DND-41 (cell line): ENCODE results near the gene FBXL19.
"Not testable (repeated sequence)": the region's sequence is repeated elsewhere in the genome, so short reads cannot be mapped to it uniquely, and the experiment has no call there.

Experiments used
- ATAC-seq: fragments of 200-7000 bp; cut with Tn5 transposase; 3 replicates; pipeline ENCODE4 v1.9.1; 2021; ENCODE audit warnings: low read depth; ENCODE audit not compliant: insufficient read depth
- DNase-seq: peaks from one replicate; pipeline ENCODE4 v3.0.0-alpha.2; 2020
- H2AFZ ChIP-seq: 2 replicates; pipeline ENCODE4 v1.6.0; 2012; ENCODE audit warnings: low read depth, low read length
- H3K27ac ChIP-seq: 2 replicates; pipeline ENCODE4 v1.5.1; 2012; ENCODE audit warnings: low read length, inconsistent platforms
- H3K27me3 ChIP-seq: fragments of 200-600 bp; sonication (generic); 2 replicates; pipeline ENCODE4 v1.6.0; 2012; ENCODE audit warnings: low read length, mild to moderate bottlenecking, inconsistent platforms; ENCODE audit not compliant: insufficient read depth, poor library complexity
- H3K36me3 ChIP-seq: 2 replicates; pipeline ENCODE4 v1.5.1; 2012; ENCODE audit warnings: low read length, inconsistent platforms; ENCODE audit not compliant: insufficient read depth
- H3K4me1 ChIP-seq: 2 replicates; pipeline ENCODE4 v1.5.1; 2012; ENCODE audit warnings: mild to moderate bottlenecking, low read length; ENCODE audit not compliant: insufficient read depth
- H3K4me2 ChIP-seq: 2 replicates; pipeline ENCODE4 v1.6.0; 2012; ENCODE audit warnings: mild to moderate bottlenecking, moderate library complexity, low read length, inconsistent platforms; ENCODE audit not compliant: insufficient read depth
- H3K4me3 ChIP-seq, 2 experiments: fragments of 200-600 bp in 1 of 2; shearing (Covaris generic) in 1 of 2; 2 replicates each; pipeline ENCODE4 v1.5.1; 2012 to 2016; ENCODE audit warnings: inconsistent platforms in 2 of 2, low read length in 2 of 2, mild to moderate bottlenecking in 2 of 2, low read depth in 1 of 2, moderate library complexity in 1 of 2
- H3K79me2 ChIP-seq: 2 replicates; pipeline ENCODE4 v1.6.0; 2012; ENCODE audit warnings: low read length, inconsistent platforms; ENCODE audit not compliant: insufficient read depth
- H3K9ac ChIP-seq: 2 replicates; pipeline ENCODE4 v1.6.0; 2012; ENCODE audit warnings: low read depth, mild to moderate bottlenecking, inconsistent platforms, low read length, moderate library complexity
- H3K9me3 ChIP-seq: 2 replicates; pipeline ENCODE4 v1.5.1; 2012; ENCODE audit warnings: low read length, moderate library complexity, mild to moderate bottlenecking, inconsistent platforms; ENCODE audit not compliant: insufficient read depth, severe bottlenecking
- H4K20me1 ChIP-seq: 2 replicates; pipeline ENCODE4 v1.6.0; 2012; ENCODE audit warnings: low read length; ENCODE audit not compliant: insufficient read depth
- EZH2 ChIP-seq: IDR thresholded peaks from 3 replicates; pipeline ENCODE4 v1.6.1; 2012; ENCODE audit warnings: borderline replicate concordance, low read depth, mild to moderate bottlenecking, moderate library complexity, low read length, inconsistent platforms; ENCODE audit not compliant: severe bottlenecking
- TF ChIP-seq, protein P1 (sequence below): IDR thresholded peaks from 2 replicates; pipeline ENCODE4 v1.5.1; 2012; ENCODE audit warnings: borderline replicate concordance, low read length, moderate library complexity, mild to moderate bottlenecking; ENCODE audit not compliant: poor library complexity, severe bottlenecking; ENCODE audit errors: extremely low read depth

FBXL19 gene

DNA sequence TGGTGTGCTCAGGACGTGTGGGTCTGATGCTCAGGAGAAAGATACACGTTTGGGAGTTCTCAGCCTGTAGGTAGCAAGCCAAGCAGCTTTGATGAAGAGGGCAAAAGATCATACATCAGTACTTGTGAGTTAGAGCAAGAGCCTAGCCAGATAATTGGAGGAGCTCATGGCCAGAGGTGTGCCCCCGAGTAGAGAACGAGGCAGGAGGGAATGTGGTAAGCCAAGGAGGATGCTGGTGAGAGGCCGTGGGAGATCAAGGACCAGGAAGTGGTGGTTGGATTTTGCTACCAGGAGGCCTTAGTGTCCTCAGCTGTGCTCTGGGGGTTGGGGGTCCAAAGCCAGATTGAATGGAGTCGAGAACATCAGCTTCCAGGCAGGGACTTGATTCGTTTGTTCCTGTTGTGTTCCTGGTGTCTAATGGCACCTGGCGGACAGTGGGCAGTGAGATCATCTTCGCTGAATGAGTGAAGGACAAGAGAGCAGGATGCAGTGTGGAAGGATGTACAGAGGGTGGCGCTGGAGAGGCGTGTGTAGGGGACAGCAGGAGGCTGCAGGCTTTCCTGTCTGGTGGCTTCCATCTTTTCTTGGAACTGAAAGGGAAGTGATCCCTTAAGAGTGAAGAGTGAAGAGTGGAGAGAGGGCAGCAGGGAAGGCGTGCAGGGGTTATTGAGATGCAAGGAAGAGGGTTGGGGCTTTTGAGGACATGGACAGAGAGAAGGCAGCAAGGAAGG is 11.6 kb downstream of the FBXL19 start:
- Histone ChIP-seq H3K27ac (peak overlapping the region; percentile 11; the same call in 1 of the 2 replicates), H3K27me3 (no peaks in the 10 kb centered on the region), H3K9me3 (no peaks in the 10 kb centered on the region), H2AFZ (no peak overlapping the region), H3K36me3 (peaks cover 69% of the 10 kb centered on the region), H4K20me1 (peaks cover 23% of the 10 kb centered on the region), H3K4me2 (no peak overlapping the region), H3K9ac (no peak overlapping the region), H3K4me3 (no peak overlapping the region), H3K4me1 (peaks cover 16% of the 10 kb centered on the region), H3K79me2 (peaks cover 10% of the 10 kb centered on the region; the same call in 1 of the 2 replicates)
- DNase-seq (peak; percentile 52), ATAC-seq (peak; percentile 43; the same call in 2 of the 3 replicates)
- TF ChIP-seq, protein P1, sequence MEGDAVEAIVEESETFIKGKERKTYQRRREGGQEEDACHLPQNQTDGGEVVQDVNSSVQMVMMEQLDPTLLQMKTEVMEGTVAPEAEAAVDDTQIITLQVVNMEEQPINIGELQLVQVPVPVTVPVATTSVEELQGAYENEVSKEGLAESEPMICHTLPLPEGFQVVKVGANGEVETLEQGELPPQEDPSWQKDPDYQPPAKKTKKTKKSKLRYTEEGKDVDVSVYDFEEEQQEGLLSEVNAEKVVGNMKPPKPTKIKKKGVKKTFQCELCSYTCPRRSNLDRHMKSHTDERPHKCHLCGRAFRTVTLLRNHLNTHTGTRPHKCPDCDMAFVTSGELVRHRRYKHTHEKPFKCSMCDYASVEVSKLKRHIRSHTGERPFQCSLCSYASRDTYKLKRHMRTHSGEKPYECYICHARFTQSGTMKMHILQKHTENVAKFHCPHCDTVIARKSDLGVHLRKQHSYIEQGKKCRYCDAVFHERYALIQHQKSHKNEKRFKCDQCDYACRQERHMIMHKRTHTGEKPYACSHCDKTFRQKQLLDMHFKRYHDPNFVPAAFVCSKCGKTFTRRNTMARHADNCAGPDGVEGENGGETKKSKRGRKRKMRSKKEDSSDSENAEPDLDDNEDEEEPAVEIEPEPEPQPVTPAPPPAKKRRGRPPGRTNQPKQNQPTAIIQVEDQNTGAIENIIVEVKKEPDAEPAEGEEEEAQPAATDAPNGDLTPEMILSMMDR, result peak; percentile 68
- TF ChIP-seq EZH2, result no peak

DNA sequence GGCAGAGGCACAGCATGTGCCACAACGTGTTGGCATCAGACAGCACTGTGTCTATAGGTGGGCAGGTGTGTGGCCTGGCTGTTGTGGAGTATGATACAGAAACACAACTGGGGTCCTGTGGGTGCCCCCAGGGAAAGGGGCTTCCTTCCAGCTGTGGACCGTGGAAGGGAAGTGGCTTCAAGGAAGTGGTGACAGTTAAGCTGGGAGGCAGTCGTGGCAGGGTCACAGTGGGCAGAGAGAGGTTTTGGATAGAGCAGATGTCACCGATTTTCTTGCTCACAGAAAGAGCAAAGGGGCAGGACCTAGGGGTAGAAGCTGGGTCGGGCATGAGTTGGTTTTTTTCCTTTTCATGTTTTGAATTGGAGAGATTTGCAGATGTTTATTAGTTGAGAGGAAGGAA is 14.3 kb downstream of the FBXL19 start:
- Histone ChIP-seq H3K9ac (peak overlapping the region; percentile 12; the same call in 1 of the 2 replicates), H2AFZ (no peak overlapping the region), H3K4me3 (no peak overlapping the region), H3K27ac (peak overlapping the region; percentile 71), H4K20me1 (peaks cover 34% of the 10 kb centered on the region), H3K4me2 (no peak overlapping the region), H3K27me3 (no peaks in the 10 kb centered on the region), H3K36me3 (peaks cover 69% of the 10 kb centered on the region), H3K4me1 (peaks cover 16% of the 10 kb centered on the region), H3K9me3 (no peaks in the 10 kb centered on the region), H3K79me2 (peaks cover 13% of the 10 kb centered on the region; the same call in 1 of the 2 replicates)
- ATAC-seq, result peak; percentile 75
- DNase-seq, result peak; percentile 74
- TF ChIP-seq EZH2, result no peak
- TF ChIP-seq, protein P1, result no peak

DNA sequence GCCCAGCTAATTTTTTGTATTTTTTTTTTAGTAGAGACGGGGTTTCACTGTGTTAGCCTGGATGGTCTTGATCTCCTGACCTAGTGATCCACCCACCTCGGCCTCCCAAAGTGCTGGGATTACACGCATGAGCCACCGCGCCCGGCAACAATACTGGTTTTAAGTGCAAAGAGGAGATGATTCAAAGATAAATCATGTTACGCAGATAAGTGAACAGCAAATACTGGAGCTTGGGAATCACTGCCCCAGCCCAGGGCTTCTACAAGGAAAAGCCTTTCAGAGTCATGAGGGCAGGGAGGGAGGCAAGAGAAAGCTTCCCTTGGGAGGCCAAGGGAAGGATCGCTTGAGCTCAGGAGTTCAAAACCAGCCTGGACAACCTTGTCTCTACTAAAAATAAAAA is 16.2 kb downstream of the FBXL19 start:
- not testable (repeated sequence) for H2AFZ ChIP-seq

DNA sequence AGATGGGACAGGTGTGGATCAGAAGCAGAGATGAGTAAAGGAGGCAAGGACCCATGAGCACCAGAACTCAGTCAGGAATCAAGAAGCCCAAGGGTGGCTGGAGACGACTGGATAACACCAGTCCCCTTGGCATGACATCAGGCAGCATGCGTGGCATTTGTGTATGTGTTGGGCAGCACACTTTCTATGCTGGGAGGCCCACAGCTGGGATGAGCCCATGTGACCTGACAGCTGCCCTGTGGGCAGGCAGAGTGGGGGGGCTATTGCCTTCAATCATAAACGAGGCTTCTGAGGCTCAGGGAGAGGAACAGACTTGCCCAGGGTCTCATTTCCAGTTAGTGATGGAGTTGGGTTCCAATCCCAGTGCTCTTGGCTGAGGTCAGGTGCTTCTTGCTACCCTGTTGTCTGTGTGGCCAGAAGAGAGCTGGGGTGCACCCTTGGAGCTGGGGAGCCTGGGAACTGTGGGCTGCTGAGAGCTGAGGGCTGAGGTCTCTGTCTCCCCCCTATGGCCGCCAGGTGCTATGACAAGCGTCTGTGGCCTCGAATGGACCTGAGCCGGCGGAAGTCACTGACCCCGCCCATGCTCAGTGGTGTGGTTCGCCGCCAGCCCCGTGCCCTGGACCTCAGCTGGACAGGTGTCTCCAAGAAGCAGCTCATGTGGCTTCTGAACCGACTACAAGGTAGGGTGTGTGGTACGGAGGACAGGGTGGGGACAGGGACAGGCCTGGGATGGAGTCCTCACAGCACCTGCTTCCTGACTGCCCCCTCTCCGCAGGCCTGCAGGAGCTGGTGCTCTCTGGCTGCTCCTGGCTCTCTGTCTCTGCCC is 18.4 kb downstream of the FBXL19 start:
- peaks cover 6% of the 10 kb centered on the region; the same call in 1 of the 2 replicates for H3K79me2 ChIP-seq
- no peak overlapping the region for H3K4me2 ChIP-seq
- H3K9ac ChIP-seq, result no peak overlapping the region
- peaks cover 16% of the 10 kb centered on the region for H3K4me1 ChIP-seq
- DNase-seq, result peak; percentile 58
- no peaks in the 10 kb centered on the region for H3K9me3 ChIP-seq
- no peaks in the 10 kb centered on the region for H3K27me3 ChIP-seq
- H2AFZ ChIP-seq, result no peak overlapping the region
- H3K27ac ChIP-seq, result no peak overlapping the region
- H3K4me3 ChIP-seq, result no peak overlapping the region
- ATAC-seq, result peak; percentile 69
- peaks cover 77% of the 10 kb centered on the region for H3K36me3 ChIP-seq
- no peak for TF ChIP-seq EZH2
- TF ChIP-seq, protein P1, result peak; percentile 83
- H4K20me1 ChIP-seq, result peaks cover 22% of the 10 kb centered on the region

More for the DNA sequence above, 16.2 kb downstream of the FBXL19 start:
- Histone ChIP-seq H3K36me3 (peaks cover 75% of the 10 kb centered on the region), H3K4me1 (peaks cover 16% of the 10 kb centered on the region), H3K79me2 (peaks cover 13% of the 10 kb centered on the region; the same call in 1 of the 2 replicates), H4K20me1 (peaks cover 34% of the 10 kb centered on the region)
- H3K27me3 ChIP-seq, H3K4me3 ChIP-seq, H3K9me3 ChIP-seq, H3K27ac ChIP-seq, H3K9ac ChIP-seq, H3K4me2 ChIP-seq, DNase-seq, ATAC-seq: not testable (repeated sequence)
